CD4-positive, alpha-beta T cell treated with Interleukin-4 for 4 hours (primary cell): ENCODE results near the gene DAPK1.

Source experiments
- DNase-seq: peaks from one replicate; pipeline ENCODE4 v3.0.0-alpha.2; 2020

DAPK1 gene

DNA sequence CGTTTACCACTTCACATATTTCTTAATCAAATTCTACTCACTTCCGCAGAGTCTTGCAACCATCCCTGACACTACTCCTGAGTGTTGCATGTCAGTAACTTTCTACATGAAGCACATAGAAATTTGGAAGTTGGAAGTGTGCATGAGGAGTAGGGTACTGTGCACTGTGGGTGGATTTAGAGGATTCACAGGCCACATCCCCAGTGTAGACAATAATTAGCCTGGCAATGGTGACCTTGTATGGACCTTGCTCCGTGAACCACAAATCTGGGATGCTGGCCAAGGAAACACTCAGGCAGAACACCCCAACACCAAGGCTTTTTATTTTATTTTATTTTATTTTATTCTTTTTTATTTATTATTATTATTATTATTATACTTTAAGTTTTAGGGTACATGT, 253.8 kb downstream of the DAPK1 start:
- no peak for DNase-seq

DNA sequence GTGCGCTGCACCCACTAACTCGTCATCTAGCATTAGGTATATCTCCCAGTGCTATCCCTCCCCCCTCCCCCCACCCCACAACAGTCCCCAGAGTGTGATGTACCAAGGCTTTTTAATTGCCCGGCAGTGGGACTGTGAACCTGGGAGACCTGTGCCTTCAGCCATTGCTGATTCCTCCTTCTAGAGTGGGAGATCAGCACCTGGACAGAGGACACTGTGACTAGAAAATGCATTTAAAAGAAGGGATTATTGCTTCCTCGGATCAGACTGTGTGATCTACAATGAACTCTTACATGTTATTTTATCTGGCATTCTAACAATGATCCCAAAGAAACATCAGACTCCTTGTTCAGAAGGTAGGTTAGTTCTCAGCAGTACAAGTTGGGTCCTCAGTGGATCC, 254.2 kb downstream of the DAPK1 start:
- no peak for DNase-seq

DNA sequence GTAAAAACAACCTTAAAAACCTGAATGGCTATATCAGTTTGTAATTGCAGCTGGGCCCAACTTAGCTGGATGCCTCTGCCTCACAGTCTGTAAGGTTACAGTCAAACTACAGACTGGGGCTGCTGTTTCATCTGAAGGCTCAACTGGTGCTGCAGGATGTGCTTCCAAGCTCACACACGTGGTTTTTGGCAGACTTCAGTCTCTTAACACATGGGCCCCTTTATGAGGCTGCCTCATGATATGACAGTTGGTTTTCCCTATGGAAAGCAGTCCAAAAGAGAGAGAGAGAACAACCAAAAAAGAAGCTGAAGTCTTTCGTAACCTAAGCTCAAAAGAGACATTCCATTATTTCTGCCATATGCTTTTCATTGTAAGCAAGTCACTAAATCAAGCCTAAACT, 255.6 kb downstream of the DAPK1 start:
- DNase-seq, result no peak
